Upper lobe of left lung (tissue), 4 donors: ENCODE results near the gene ZFP3.

Source experiments
- CTCF ChIP-seq, 6 experiments: fragments of 450-650 bp in 4 of 6; fragments of 200-600 bp in 2 of 6; sonication (generic) in 2 of 6; IDR thresholded peaks; one replicate each; pipeline ENCODE4 v1.5.1; 2016 to 2019; ENCODE audit warnings: antibody characterized with exemption in 6 of 6
- EP300 ChIP-seq, 4 donors: sonication (generic); formaldehyde crosslinking; IDR thresholded peaks; one replicate each; pipeline ENCODE4 v1.5.1; 2017; ENCODE audit warnings: antibody characterized with exemption in 4 of 4, control low read depth in 2 of 4
- POLR2A ChIP-seq, 4 donors: fragments of 450-650 bp; IDR thresholded peaks; one replicate each; pipeline ENCODE4 v1.5.1; 2016 to 2017; ENCODE audit warnings: antibody characterized with exemption in 4 of 4, mild to moderate bottlenecking in 2 of 4
- POLR2AphosphoS5 ChIP-seq, 2 donors: sonication (generic); formaldehyde crosslinking; IDR thresholded peaks; one replicate each; pipeline ENCODE4 v1.5.1; 2017; ENCODE audit warnings: antibody characterized with exemption in 2 of 2

- TF ChIP-seq CTCF (IDR thresholded peaks at IDR 0.05) (no peak), POLR2A (IDR thresholded peaks at IDR 0.05) (no peak), EP300 (IDR thresholded peaks at IDR 0.05) (no peak), POLR2AphosphoS5 (IDR thresholded peaks at IDR 0.05) (no peak)
These were observed 524 bp upstream of the ZFP3 start for GRCh38 chr17:5077781-5078105.
